CD14-positive monocyte (primary cell): ENCODE measurements around the gene FNDC3B. TPM values are rescaled to one million over a fixed set of nuclear protein-coding genes. Genes with fewer than 3 reads are reported as not detected.

Source experiments
- DNase-seq, 3 donors: peaks; one replicate each; pipeline ENCODE4 v3.0.0-alpha.2; 2011 to 2022
- H2AFZ ChIP-seq: 2 replicates; pipeline ENCODE4 v1.6.0; 2012; ENCODE audit warnings: mild to moderate bottlenecking, low read depth, low read length, inconsistent platforms; ENCODE audit not compliant: insufficient read depth, poor library complexity, severe bottlenecking
- H3K27ac ChIP-seq, 2 donors: 1 replicate in 1 of 2; 2 replicates in 1 of 2; pipeline ENCODE4 v1.5.1; 2012 to 2013; ENCODE audit warnings: low read length in 2 of 2, control low read depth in 1 of 2, inconsistent platforms in 1 of 2, low read depth in 1 of 2, mild to moderate bottlenecking in 1 of 2
- H3K27me3 ChIP-seq, 2 donors: one replicate each; pipeline versions ENCODE4 v1.6.0 to v1.6.1; 2011 to 2013; ENCODE audit warnings: low read length in 2 of 2; ENCODE audit not compliant: control insufficient read depth in 2 of 2, insufficient read depth in 2 of 2
- H3K36me3 ChIP-seq, 2 donors: replicated peaks in 1 of 2; 1 replicate in 1 of 2; 2 replicates in 1 of 2; pipeline versions ENCODE4 v1.5.1 to v1.6.1; 2012 to 2013; ENCODE audit warnings: low read length in 2 of 2, control low read depth in 1 of 2, inconsistent platforms in 1 of 2, mild to moderate bottlenecking in 1 of 2; ENCODE audit not compliant: insufficient read depth in 2 of 2, control insufficient read depth in 1 of 2
- H3K4me1 ChIP-seq, 2 donors: 1 replicate in 1 of 2; 2 replicates in 1 of 2; pipeline versions ENCODE4 v1.5.1 to v1.6.1; 2012 to 2013; ENCODE audit warnings: low read length in 2 of 2, control low read depth in 1 of 2, inconsistent platforms in 1 of 2, mild to moderate bottlenecking in 1 of 2, moderate library complexity in 1 of 2; ENCODE audit not compliant: insufficient read depth in 2 of 2, control insufficient read depth in 1 of 2
- H3K4me2 ChIP-seq: replicated peaks from 2 replicates; pipeline ENCODE3; 2012; ENCODE audit warnings: low read length, moderate library complexity, mild to moderate bottlenecking; ENCODE audit not compliant: poor library complexity, severe bottlenecking; ENCODE audit errors: extremely low read depth
- H3K4me3 ChIP-seq, 3 experiments: fragments of 200-600 bp in 1 of 3; sonication (generic) in 1 of 3; replicated peaks in 1 of 3; 1 replicate in 2 of 3; 2 replicates in 1 of 3; pipeline ENCODE4 v1.5.1; 2011 to 2013; ENCODE audit warnings: low read length in 3 of 3, mild to moderate bottlenecking in 3 of 3, control low read depth in 2 of 3, low read depth in 2 of 3, inconsistent platforms in 1 of 3, moderate library complexity in 1 of 3
- H3K79me2 ChIP-seq: 2 replicates; pipeline ENCODE4 v1.6.0; 2012; ENCODE audit warnings: mild to moderate bottlenecking, control low read depth, inconsistent platforms, low read length, moderate library complexity; ENCODE audit not compliant: insufficient read depth
- H3K9ac ChIP-seq: 2 replicates; pipeline ENCODE4 v1.6.0; 2017; ENCODE audit warnings: low read length, mild to moderate bottlenecking; ENCODE audit not compliant: insufficient read depth, poor library complexity, severe bottlenecking
- H3K9me3 ChIP-seq, 2 donors: replicated peaks in 1 of 2; 1 replicate in 1 of 2; 2 replicates in 1 of 2; pipeline versions ENCODE4 v1.5.1 to v1.6.1; 2012 to 2013; ENCODE audit warnings: low read length in 2 of 2, control low read depth in 1 of 2; ENCODE audit not compliant: control insufficient read depth in 1 of 2, insufficient read depth in 1 of 2
- H4K20me1 ChIP-seq: 2 replicates; pipeline ENCODE4 v1.6.0; 2012; ENCODE audit warnings: mild to moderate bottlenecking, low read length, control low read depth, moderate library complexity; ENCODE audit not compliant: insufficient read depth
- H3K27ac Mint-ChIP-seq, 7 donors: one replicate each; pipeline ENCODE4 v1.8.0; 2020; ENCODE audit warnings: mild to moderate bottlenecking in 7 of 7, mixed read lengths in 7 of 7, moderate library complexity in 6 of 7, inconsistent platforms in 2 of 7
- H3K27me3 Mint-ChIP-seq, 3 donors: one replicate each; pipeline ENCODE4 v1.8.0; 2021 to 2022; ENCODE audit warnings: low read depth in 3 of 3, mild to moderate bottlenecking in 3 of 3, mixed read lengths in 3 of 3, moderate library complexity in 3 of 3, inconsistent platforms in 1 of 3
- H3K36me3 Mint-ChIP-seq, 2 donors: one replicate each; pipeline ENCODE4 v1.8.0; 2020; ENCODE audit warnings: mixed read lengths in 2 of 2, inconsistent platforms in 1 of 2, mild to moderate bottlenecking in 1 of 2
- H3K4me1 Mint-ChIP-seq: one replicate; pipeline ENCODE4 v1.8.0; 2020; ENCODE audit warnings: mild to moderate bottlenecking, mixed read lengths
- H3K4me3 Mint-ChIP-seq, 2 donors: one replicate each; pipeline ENCODE4 v1.8.0; 2020; ENCODE audit warnings: mild to moderate bottlenecking in 2 of 2, mixed read lengths in 2 of 2, moderate library complexity in 1 of 2
- H3K9me3 Mint-ChIP-seq, 7 donors: one replicate each; pipeline ENCODE4 v1.8.0; 2020 to 2022; ENCODE audit warnings: mixed read lengths in 7 of 7, mild to moderate bottlenecking in 6 of 7, moderate library complexity in 6 of 7, inconsistent platforms in 2 of 7
- CTCF ChIP-seq: fragments of 200-600 bp; IDR thresholded peaks from one replicate; pipeline ENCODE4 v1.8.0; 2022; ENCODE audit warnings: antibody characterized with exemption, mild to moderate bottlenecking
- WGBS: methylation state at CpG from one replicate; pipeline ENCODE4 v1.1.5; 2013; ENCODE audit warnings: missing lambda C conversion rate; ENCODE audit not compliant: insufficient coverage; 5-methylcytosine and 5-hydroxymethylcytosine counted together
- intact Hi-C, 2 donors: fragments of 100-400 bp; cut with micrococcal nuclease; formaldehyde crosslinking; loops; one replicate each; pipeline versions ENCODE4 v1.15.0 to v1.15.1; 2023
- polyA plus RNA-seq, 3 donors: library from polyadenylated mRNA; depleted of rRNA in 1 of 3; unstranded in 2 of 3; stranded (reverse) in 1 of 3; fragments of 300-500 nt in 2 of 3; fragments of >200 nt in 1 of 3; fragmentation: Illumina TruSeq in 2 of 3; gene quantifications; 1 replicate in 2 of 3; 2 replicates in 1 of 3; pipeline ENCODE4 v1.2.3, GENCODE V29; 2012 to 2021

FNDC3B gene
- polyA plus RNA-seq, 3 donors, result 19.6 to 36.1 (median 25.7) TPM

DNA sequence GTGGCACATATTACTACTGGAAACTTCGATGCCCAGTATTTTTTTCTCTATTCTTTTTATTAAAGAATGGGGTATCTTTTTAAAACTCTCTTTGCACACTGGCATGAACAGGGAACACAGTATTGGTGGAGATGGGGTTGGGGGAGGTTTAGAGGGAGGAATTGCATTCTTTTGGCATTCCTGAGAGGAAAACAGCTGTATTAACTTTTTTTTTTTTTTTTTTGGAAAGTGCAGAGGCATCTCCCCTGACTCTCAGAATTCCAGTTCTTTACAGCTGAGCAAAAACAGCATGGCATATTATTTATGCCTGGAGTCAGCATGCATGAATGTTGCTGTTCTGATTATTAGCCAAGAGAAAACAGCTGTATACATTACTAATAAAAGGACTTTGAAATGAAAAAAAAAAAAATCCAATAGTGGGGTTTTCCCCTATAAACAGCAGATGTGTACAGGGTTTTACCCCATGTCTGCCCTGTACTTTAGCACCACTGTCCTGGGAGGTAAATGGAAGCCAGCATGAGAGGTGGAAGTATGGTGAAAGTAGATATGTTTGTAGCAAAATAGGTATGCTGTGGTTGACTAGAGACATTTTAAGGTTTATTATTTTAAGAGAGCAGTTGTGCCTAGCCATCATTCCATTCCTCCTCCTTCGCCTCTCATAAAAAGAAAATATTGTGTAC, 132.2 kb downstream of the FNDC3B start:
- Histone ChIP-seq H3K4me1 (peaks cover 29% of the 10 kb centered on the region in 2 donors), H3K27ac (no peak overlapping the region), H3K27me3 (no peaks in the 10 kb centered on the region), H3K9me3 (no peaks in the 10 kb centered on the region), H3K36me3 (peaks cover 0 to 15% of the 10 kb centered on the region in 2 donors), H3K9ac (no peak overlapping the region), H3K4me2 (no peak overlapping the region), H2AFZ (no peak overlapping the region), H4K20me1 (peaks cover 87% of the 10 kb centered on the region), H3K4me3 (no peak overlapping the region), H3K79me2 (peaks cover 96% of the 10 kb centered on the region)
- no CpG with 5 or more reads among the region's 2 CpGs for WGBS
- no peak overlapping the region for H3K4me3 Mint-ChIP-seq
- no peaks in the 10 kb centered on the region for H3K9me3 Mint-ChIP-seq
- intact Hi-C loops, result no loop called here
- H3K36me3 Mint-ChIP-seq, result peaks cover 15 to 19% of the 10 kb centered on the region in 2 donors
- peaks cover 0 to 1% (median 0%) of the 10 kb centered on the region in 3 donors for H3K27me3 Mint-ChIP-seq
- TF ChIP-seq CTCF, result no peak
- no peak for DNase-seq
- no peak overlapping the region for H3K27ac Mint-ChIP-seq
- H3K4me1 Mint-ChIP-seq, result peaks cover 48% of the 10 kb centered on the region

- H3K4me3 Mint-ChIP-seq, result no peak overlapping the region
These were observed 134.2 kb downstream of the FNDC3B start for GRCh38 chr3:172173316-172174254.

More at GRCh38 chr3:172173316-172174254, 134.2 kb downstream of the FNDC3B start:
- peaks cover 23 to 28% of the 10 kb centered on the region in 2 donors for H3K36me3 Mint-ChIP-seq
- no peak for TF ChIP-seq CTCF
- intact Hi-C loops, result no loop called here
- H3K4me2 ChIP-seq, result no peak overlapping the region
- peaks cover 0 to 24% of the 10 kb centered on the region in 2 donors for H3K36me3 ChIP-seq
- 95% methylated on average over 5 of the region's 13 CpGs for WGBS
- no peak for DNase-seq
- peaks cover 34 to 35% of the 10 kb centered on the region in 2 donors for H3K4me1 ChIP-seq
- peaks cover 0 to 1% (median 0%) of the 10 kb centered on the region in 3 donors for H3K27me3 Mint-ChIP-seq
- peaks cover 51% of the 10 kb centered on the region for H3K4me1 Mint-ChIP-seq
- peaks cover 96% of the 10 kb centered on the region for H3K79me2 ChIP-seq
- H3K9me3 ChIP-seq, result no peaks in the 10 kb centered on the region
- peaks cover 87% of the 10 kb centered on the region for H4K20me1 ChIP-seq
- H3K4me3 ChIP-seq, result no peak overlapping the region
- no peak overlapping the region for H2AFZ ChIP-seq
- no peaks in the 10 kb centered on the region for H3K27me3 ChIP-seq
- H3K9ac ChIP-seq, result no peak overlapping the region
- peak overlapping the region in 3 of 7 donors; percentile 41 to 65 (median 54) for H3K27ac Mint-ChIP-seq
- peak overlapping the region in 1 of 2 donors; percentile 52 for H3K27ac ChIP-seq
- H3K9me3 Mint-ChIP-seq, result no peaks in the 10 kb centered on the region
